GM13976 (cell line): ENCODE data around the gene KCNA5.
A peak's percentile ranks its signal among the peaks of the same experiment; 100 is the strongest.

Source experiments
- DNase-seq: peaks from one replicate; pipeline ENCODE4 v3.0.0; 2012; ENCODE audit warnings: low spot score
- in situ Hi-C: fragments of 300-500 bp; cut with MboI; formaldehyde crosslinking; loops from one replicate; pipeline ENCODE4 v1.12.0; 2022; ENCODE audit warnings: low sequenced_read_pairs, mixed read lengths, inconsistent platforms; ENCODE audit not compliant: unreplicated experiment
- TF ChIP-seq, protein P1 (sequence below): IDR thresholded peaks from 2 replicates; pipeline ENCODE4 v1.5.1; 2012; ENCODE audit warnings: borderline replicate concordance, mild to moderate bottlenecking; ENCODE audit not compliant: insufficient read depth; ENCODE audit errors: extremely low read depth, missing control alignments, control extremely low read depth

Gene KCNA5

GRCh38 chr12:5072311-5072710, 28.6 kb downstream of the KCNA5 start:
- DNase-seq, result no peak
- in situ Hi-C loops, result no loop called here
- TF ChIP-seq, protein P1, sequence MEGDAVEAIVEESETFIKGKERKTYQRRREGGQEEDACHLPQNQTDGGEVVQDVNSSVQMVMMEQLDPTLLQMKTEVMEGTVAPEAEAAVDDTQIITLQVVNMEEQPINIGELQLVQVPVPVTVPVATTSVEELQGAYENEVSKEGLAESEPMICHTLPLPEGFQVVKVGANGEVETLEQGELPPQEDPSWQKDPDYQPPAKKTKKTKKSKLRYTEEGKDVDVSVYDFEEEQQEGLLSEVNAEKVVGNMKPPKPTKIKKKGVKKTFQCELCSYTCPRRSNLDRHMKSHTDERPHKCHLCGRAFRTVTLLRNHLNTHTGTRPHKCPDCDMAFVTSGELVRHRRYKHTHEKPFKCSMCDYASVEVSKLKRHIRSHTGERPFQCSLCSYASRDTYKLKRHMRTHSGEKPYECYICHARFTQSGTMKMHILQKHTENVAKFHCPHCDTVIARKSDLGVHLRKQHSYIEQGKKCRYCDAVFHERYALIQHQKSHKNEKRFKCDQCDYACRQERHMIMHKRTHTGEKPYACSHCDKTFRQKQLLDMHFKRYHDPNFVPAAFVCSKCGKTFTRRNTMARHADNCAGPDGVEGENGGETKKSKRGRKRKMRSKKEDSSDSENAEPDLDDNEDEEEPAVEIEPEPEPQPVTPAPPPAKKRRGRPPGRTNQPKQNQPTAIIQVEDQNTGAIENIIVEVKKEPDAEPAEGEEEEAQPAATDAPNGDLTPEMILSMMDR, result no peak

GRCh38 chr12:5073054-5073453, 29.4 kb downstream of the KCNA5 start:
- DNase-seq, result no peak
- in situ Hi-C loops, result no loop called here
- TF ChIP-seq, protein P1, result no peak

DNA sequence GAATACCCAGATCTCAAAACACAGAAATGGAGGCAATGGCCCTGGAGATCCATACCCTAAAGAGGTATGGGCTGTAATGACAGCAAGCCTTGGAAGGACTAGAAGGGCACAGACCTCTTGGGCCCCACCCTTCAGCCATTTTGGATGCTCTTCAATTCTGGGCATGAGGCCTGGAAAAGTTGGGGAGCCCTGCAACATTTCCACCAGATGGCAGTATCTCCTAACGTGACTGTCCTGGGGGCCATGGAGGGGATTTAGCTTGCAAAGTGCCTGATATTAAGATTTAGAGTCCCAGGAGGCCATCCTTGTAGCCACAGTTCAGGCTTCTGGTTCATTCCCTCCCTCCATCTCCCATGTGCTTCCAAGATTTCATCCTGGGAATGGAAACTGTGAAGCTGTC, 30.2 kb downstream of the KCNA5 start:
- in situ Hi-C loops, result no loop called here
- TF ChIP-seq, protein P1, result peak; percentile 7
- no peak for DNase-seq

DNA sequence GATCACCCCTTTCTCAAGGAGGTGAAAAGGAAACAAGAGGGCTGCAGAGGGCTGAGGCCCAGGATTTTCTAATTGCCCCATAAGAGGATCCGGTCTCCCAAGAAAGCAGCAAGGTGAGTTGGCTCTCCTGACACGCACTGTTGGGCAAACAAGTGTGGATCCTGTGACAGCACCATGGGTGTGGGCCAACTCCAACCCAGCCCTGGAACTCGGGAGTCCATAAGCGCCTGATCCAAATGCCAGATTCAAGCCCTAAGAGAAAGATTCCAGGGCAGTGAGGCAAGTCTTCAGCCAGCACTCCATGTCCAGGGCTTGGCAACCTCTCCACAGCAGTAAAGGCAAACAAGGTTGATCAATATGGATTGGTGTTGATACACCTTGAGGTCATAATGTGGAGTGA, 33.1 kb downstream of the KCNA5 start:
- TF ChIP-seq, protein P1, result no peak
- no peak for DNase-seq
- in situ Hi-C loops, result loop anchor here (5.0 kb wide), 1 partner anchor 54 kb away; no protein-coding TSS in a partner anchor

DNA sequence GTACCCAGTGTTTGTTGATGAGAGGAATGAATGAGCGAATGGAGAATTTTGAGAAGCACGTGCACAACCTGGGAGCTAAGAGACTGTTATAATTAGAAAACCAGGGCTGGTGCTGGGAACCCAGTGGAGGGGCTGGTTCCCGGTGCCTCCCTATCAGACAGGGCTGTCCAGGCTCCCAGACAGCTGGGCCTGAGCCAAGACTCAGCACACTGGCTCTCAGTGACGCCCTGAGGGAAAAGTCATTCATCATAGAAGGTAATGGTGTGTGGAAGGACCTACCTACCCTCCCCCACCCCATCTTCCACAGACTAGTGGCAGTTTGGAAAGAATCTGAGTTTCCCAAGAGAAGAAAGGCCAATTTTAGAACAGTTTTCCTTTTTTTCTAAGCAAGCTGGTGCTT, 34.7 kb downstream of the KCNA5 start:
- in situ Hi-C loops, result loop anchor here (5.0 kb wide), 1 partner anchor 56 kb away; no protein-coding TSS in a partner anchor

DNA sequence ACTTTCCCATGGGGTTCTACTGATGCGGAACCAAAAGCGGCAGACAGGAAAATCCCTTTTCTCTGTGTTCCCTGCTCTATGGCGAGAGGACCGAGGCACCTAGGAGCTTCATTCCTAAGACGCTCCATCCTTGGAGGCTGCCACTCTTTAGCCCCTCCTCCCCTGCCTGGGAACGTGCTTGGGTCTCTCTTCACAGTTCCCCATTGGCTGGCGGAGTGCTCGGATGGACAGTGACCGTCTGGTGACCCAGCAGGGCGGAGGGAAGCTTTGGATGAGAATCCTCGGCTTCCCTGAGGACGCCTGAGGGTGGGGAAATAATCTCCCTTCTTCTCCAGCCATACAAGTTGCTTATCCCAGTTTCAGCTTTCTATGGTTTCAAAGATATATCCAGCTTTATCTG, 37.3 kb downstream of the KCNA5 start:
- no peak for DNase-seq
- in situ Hi-C loops, result no loop called here
- TF ChIP-seq, protein P1, result no peak

More for the DNA sequence above, 34.7 kb downstream of the KCNA5 start:
- no peak for DNase-seq
- TF ChIP-seq, protein P1, result no peak
